HG03139 (cell line): ENCODE results near the gene TBC1D16.

Experiments used
- ATAC-seq: cut with Tn5 transposase; IDR thresholded peaks from one replicate; pipeline ENCODE4 v1.9.1; 2021; ENCODE audit not compliant: unreplicated experiment

The TBC1D16 gene, protein sequence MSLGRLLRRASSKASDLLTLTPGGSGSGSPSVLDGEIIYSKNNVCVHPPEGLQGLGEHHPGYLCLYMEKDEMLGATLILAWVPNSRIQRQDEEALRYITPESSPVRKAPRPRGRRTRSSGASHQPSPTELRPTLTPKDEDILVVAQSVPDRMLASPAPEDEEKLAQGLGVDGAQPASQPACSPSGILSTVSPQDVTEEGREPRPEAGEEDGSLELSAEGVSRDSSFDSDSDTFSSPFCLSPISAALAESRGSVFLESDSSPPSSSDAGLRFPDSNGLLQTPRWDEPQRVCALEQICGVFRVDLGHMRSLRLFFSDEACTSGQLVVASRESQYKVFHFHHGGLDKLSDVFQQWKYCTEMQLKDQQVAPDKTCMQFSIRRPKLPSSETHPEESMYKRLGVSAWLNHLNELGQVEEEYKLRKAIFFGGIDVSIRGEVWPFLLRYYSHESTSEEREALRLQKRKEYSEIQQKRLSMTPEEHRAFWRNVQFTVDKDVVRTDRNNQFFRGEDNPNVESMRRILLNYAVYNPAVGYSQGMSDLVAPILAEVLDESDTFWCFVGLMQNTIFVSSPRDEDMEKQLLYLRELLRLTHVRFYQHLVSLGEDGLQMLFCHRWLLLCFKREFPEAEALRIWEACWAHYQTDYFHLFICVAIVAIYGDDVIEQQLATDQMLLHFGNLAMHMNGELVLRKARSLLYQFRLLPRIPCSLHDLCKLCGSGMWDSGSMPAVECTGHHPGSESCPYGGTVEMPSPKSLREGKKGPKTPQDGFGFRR

DNA sequence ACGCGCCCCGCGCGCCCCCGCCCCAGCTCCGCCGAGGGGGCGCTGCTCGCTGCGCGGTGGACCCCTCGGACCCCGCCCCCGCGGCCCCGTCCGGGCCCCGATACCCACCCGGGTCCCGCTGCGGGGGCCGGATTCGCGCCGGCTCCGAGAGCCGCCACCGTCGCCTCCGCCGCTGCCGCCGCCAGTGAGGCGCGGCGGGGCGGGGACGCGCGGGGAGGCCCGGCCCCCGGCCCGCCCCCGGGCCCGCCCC, at the start of gene TBC1D16:
TBC1D16 (minus strand) TSS at position 186 of the 250 bp plus-strand sequence. CDS start 22,325 bp downstream, outside the sequence.
- ATAC-seq, result no peak

DNA sequence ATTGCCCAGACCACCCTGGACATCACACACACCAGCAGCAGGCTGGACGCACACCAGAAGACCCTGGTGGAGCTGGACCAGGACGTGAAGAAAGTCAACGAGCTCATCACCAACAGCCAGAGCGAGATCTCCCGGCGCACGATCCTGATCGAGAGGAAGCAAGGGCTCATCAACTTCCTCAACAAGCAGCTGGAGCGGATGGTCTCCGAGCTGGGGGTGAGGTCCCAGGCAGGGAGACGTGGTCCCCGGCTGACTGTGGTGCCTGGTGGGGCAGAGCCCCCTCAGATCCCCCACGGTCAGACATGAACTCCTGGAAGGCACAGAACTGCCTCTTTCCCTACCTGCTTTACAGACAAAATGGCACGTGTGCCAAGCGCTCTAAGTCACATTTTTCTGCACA, 49.1 kb upstream of the TBC1D16 start:
- ATAC-seq, result no peak

DNA sequence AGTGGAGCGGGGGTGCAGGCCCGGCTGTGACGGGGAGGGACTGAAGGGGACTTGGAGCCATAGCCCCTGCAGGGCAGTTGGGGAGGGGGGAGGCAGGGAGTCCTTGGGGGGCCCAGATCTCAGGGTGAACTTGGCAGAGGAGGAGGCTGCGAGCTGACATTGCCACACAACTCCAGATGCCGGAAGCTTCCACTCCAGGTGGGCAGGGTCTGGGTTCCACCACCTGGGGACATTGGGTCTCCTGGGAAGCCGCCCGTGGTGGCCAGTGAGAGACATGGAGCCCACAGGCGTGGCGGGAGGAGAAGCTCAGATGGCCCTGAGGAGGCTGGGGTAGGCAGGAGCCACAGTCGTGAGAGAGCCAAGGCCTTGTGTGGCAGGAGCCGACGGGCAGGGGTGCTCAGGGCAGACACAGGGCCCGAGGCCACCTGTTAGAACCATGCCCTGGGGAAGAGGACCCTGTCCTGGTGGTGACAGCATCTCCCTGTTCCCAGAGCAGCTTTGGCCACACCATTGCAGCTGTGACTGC, 47.5 kb upstream of the TBC1D16 start:
- no peak for ATAC-seq

DNA sequence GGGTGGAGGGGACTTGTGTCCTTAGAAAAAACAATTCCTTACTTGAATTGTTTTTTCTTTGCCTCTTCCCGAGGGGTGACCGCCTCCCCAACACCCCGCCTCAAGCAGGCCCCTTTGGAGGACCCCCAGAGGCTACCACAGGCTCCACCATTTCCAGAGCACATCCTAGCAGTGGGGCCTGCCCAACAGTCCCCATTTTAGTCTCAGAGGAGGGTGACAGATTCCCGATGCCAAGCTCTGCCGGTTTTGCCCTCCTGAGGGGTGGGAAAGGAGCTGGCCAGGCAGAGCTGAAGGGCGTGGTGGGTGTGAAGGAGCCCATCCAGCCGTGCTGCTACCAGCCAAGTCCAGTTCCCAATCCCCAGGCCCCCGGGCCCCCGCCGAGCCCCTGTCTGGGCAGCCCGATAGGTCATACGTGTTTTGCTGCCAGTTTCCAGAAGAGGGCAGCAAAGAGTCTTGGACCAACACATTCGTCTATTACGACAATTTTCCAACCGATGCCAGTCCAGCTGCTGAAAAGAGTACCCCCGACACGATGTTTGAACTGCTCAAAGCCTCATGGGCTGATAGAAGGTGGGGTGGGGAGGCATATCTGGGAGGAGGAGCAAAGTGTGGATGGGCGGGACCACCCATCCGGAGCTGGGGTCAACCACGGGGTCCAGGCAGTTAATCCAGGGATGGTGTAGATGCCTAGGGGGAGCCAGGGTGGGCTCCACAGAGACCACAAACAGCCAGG, 46.9 kb upstream of the TBC1D16 start:
- no peak for ATAC-seq

DNA sequence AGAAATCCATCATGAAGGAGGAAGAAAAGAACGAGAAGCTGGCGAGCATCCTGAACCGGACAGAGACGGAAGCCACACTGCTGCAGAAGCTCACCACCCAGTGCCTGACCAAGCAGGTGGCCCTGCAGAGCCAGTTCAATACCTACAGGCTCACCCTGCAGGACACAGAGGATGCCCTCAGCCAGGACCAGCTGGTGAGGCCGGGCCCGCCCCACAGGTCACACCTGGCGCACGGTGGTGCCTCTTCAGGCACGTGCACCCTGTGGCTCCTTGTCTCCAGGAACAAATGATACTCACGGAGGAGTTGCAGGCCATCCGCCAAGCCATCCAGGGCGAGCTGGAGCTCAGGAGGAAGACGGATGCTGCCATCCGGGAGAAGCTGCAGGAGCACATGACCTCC, 45.9 kb upstream of the TBC1D16 start:
- ATAC-seq, result no peak

DNA sequence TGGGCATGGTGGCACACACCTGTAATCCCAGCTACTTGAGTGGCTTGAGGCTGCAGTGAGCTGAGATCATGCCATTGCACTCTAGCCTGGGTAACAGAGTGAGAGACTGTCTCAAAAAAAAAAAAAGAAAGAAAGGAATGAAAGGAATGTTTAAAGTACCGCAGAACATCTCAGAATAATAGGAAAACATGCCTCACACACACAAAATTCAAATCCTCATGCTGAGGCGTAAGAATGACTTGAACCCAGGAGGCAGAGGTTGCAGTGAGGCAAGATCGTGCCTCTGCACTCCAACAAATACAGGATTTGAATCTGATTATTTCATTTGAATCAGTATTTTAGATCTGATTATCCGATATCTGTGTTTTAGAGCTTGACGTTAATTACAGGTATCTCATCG, 44.4 kb upstream of the TBC1D16 start:
- no peak for ATAC-seq

DNA sequence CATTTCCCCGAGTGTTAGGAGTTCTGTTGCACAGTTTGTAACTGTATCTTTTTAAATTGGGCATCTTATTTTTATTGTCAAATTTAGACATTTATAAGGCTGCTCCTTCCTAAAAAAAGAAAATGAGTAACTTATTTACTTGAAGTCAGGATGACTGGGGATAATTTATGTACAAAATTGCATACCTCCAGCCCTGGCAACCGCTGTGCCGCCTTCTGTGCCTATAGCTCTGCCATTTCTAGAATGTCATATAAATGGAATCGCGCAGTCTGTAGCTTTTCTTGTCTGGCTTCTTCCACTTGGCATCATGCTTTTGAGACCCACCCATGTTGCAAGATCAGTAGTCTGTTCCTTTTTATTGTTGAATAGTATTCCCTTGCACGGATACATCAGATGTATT, 36.7 kb upstream of the TBC1D16 start:
- ATAC-seq, result no peak

DNA sequence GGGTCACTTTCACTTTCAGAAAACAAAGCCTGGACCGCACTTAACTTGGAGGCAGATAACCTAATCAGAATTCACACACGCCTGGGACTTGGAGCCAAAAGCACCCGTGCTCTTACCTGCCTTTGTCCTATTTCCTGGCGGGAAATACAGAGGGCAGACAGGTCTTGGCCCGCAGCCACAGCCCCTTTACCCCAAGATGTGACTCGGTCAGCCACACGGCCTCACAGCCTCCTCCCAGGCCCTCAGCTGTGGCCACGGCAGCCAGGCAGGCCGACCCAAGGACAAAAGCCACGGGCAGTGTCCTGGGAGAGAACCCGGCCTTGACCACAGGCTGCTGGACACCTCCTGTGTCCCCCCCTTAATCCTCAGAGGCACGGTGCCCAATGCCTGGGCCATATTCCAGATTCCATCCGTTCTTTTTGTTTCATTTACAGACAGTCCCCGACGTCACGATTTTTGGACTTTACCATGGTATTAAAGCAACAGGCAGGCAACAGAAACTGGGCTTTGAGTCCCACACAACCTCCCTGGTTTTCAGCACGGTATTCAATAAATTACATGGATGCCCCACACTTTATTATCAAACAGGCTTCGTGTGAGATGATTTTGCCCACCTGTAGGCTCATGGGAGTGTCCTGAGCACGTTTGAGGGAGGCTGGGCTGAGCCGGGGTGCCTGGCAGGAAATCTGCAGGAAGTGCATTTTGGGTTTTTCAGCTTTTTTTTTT, 35.6 kb upstream of the TBC1D16 start:
- ATAC-seq, result no peak

DNA sequence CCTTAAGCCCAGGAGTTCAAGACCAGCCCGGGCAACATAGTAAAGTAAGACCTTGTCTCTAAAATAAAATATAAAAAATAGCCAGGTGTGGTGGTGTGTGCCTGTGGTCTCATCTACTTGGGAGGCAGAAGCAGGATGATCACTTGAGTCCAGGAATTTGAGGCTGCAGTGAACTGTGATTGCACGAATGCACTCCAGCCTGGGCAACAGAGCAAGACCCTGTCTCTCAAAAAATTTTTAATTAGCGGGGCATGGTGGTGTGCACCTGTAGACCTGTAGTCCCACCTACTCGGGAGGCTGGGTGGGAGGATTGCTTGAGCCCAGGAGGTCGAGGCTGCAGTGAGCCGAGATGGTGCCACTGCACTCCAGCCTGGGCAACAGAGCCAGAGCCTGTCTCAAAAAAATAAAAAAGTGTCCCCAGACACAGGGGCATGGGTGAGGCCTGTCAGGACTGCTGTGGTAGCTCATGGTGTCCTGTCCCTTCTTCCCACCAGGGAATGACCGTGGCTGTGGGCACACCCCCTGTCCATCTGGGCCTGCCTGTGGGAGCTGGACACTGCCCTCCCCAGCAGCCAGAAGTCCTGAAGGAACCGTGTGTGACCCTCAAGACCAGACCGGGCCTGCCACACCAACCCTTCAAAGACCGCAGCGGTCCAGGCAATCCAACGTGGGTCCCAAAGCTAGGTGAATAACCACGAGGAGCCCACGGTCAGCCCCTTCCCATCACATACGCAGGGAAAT, 34.9 kb upstream of the TBC1D16 start:
- no peak for ATAC-seq

DNA sequence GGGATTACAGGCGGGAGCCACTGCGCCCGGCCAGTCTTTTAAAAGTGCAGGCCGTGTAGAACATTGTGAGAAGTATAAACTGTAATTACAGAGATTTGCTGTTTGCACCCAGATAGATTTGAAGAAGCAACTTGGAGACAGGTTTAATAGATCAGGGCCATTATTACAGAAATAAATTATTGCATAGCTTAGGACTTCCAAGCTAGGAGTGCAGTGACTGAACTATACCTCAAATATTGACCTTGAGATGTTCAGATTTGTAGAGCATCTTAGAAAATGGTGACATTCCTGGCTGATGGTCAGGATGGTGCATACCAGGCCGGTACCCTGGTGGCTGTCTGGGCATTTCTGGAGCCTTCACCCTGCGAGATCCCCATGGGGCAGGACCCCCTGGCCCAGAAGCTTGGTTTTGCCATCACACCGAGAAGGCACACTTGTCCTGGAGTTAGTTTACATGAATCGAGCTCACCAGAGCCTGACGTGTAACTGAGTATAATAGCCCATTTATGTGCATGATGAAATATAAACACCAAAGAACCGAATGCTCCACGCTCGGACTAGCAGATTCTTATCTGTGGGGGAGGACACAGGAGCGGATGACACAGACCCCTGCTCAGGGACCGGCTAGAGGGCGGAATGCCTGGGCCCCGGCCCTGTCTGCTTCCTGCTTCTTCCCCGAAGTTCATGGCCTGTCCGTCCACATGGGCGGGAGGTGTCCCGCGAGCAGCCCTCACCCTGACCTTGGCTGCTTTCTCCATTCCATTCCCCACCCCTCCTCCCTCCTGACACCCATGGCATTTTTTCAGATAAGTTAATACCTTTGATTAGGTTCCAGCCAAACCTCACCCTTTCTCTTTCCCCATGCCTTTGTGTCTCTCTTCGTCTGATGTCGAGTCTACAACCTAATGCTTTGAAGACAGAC, 32.9 kb upstream of the TBC1D16 start:
- no peak for ATAC-seq

DNA sequence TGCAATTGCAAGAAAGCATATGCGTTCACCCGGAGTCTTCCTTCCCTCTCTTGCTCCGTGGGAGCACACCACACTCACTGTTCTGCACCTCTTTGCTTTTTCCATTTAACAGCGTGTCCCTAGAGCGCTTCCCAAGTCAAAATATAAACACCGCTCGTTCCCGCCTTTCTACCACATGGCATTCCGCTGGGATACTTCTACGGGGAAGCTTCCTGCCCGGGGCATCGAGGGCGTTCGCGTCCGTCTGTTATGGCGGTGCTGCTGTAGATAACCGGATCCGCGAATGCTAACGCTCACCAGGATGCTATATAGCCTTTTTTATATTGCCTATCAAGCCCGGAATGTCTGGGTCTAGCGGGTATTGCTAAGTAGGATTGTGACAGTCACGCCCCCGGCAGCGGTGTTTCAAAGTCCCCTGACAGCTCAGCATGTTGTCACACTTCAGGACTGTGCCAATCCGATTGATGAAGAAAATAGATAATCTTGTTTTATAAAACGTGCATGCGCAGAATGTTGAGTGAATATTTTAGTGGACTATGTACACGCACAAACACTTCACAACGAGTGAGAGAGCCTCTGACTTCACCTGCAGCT, 31.8 kb upstream of the TBC1D16 start:
- no peak for ATAC-seq

DNA sequence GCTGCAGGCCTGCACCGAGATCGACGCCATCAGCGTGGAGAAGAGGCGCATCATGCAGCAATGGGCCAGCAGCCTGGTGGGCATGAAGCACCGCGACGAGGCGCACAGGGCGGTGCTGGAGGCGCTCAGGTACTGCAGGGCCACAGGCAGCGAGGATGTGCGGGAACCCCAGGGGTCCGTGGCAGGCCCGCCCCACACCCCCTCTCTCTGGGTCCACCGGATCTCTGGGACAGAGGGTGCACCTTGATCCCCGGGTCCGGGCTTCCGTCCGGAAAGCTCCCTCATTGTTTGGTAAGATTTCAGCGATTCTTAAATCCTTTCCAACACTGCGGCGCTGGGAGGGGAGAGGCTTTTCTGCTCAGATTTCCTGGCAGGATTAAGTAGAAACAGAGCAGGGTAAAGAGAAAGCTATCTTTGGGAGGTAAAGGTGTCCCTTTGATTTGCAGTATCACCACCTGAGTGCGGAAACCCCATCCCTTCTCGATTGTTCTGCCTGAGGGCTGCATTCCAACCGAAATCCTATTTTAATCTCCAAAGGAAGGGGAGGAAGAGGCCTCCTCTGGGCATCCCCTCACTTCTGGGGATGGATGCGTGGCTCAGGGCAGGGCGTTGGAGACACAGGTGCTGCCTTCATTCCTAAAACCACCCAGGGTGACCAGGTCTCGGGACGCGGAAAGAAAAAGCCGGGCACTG, 30.0 kb upstream of the TBC1D16 start:
- ATAC-seq, result no peak

DNA sequence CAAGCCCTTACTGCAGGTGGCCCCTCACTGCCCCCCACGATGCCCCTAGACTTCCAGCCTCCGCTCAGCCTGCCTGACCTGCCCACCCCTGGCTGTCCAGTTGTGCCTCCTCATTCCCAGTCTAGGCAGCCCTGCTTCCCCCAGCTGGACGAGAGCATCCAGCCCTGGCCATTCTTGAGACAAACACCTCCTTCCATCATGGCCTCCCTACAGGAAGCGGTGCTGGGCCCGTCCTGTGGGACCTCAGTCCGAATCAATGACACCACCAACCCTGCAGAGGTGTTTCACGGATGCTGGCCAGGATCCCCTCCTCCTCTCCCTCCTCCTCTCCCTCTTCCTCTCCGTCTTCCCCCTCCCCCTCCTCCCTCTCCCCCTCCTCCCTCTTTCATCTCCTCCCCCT, 29.0 kb upstream of the TBC1D16 start:
- ATAC-seq, result no peak

DNA sequence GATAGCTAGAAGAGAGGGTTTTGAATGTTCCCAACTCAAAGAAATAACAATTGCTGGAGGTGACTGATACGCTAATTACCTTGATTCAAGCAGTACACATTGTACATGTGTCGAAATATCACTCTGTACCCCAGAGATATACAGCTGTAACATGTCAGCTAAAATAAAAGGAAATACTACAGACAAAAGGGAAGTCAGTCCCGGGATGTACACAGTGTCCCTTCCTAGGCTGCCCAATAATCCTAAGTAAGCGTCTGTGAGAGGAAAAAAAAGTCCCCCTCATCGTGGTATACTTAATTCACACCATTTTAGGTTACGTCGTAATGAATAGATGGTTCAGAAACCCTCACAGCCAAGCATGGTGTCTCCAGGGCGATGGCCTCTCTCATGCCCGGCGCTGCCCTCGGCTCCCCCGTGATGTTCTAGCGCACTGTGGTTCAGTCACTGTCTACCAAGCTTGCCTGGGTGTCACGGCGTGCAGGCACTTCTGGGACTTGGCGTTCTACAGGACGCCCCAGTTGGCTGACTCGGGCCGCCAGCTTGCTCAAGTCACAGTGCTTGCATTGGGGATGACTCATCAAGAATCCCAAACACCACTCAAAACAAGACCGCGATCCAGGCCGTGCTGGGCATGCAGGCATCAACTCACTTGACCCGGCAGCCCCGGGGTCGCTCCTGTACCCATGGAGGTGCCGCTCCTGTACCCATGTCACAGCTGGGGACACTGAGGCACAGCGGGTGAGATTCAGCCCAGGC, 28.3 kb upstream of the TBC1D16 start:
- no peak for ATAC-seq

DNA sequence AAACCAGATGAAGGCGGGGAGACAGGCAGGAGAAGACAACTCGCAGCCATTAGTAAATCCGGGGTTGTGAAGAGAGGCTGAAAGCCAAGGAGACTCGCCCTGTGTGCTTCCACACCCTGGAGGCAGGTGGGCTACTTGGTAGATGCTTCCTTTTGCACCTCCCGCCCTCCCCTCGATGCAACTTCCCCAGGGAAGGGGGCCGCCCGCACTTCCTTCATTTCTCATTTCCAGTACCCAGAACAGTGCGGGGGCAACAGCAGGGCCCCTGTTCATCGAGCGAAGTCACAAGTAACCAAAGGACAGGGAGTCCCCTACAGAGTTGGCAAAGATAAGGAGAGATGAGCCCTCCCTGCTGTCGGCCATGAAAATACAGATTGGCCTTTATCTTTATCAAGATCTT, 25.7 kb upstream of the TBC1D16 start:
- ATAC-seq, result no peak

DNA sequence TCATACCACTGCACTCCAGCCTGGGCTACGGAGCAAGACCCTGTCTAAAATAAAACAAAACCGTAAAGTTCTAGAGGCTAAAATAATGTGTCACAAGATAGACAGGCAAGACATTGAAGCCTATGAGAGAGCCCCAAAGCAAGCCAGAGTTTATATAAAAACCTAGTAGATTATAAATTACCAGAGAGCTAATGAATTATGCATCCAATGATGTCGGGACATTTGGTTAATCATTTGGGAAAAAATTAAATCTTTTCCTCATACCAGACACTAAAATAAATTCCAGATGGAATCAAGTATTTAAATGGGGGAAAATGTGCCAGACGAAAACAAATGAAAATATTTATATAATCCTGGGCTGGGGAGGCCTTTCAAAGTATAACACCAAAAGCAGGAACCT, 25.0 kb upstream of the TBC1D16 start:
- no peak for ATAC-seq

DNA sequence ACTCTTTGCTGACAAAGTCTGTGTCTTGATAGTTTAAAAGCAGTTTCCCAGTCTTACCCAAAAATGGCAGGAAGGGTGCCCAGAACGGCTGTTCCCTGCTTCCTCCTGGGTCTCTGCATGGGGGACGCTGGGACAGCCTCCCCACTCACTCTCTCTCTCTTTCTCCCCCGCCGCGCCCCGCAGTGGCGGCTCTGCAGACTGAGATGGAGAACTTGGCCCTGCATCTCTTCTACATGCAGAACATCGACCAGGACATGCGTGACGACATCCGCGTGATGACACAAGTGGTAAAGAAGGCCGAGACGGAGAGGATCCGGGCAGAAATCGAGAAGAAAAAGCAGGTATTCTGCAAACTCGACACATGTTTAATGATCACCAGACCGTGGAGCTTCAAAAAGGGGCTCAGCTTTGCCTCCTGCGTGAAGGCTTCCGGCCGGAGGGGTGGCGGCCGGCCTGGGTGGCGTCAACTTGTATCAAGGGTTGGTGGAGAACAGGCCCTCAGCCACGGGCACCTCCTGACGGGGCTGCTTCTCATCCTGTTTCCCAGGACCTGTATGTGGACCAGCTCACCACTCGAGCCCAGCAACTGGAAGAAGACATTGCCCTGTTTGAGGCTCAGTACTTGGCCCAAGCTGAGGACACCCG, 22.8 kb upstream of the TBC1D16 start:
- no peak for ATAC-seq
